Stimulated activated CD4-positive, alpha-beta T cell treated with anti-CD3 and anti-CD28 coated beads, Interleukin-12 subunit alpha, Interleukin-12 subunit beta, amount 100 ng/mL, for 4 hours (primary cell): ENCODE data around the gene COPS4.
"Not testable (repeated sequence)": the region's sequence is repeated elsewhere in the genome, so short reads cannot be mapped to it uniquely, and the experiment has no call there.

Source experiments
- DNase-seq: peaks from one replicate; pipeline ENCODE4 v3.0.0-alpha.2; 2020

Gene COPS4

GRCh38 chr4:83089410-83090157, 54.6 kb downstream of the COPS4 start:
- no peak for DNase-seq

- DNase-seq: no peak
Observed at GRCh38 chr4:83093060-83093640, 58.2 kb downstream of the COPS4 start.

DNA sequence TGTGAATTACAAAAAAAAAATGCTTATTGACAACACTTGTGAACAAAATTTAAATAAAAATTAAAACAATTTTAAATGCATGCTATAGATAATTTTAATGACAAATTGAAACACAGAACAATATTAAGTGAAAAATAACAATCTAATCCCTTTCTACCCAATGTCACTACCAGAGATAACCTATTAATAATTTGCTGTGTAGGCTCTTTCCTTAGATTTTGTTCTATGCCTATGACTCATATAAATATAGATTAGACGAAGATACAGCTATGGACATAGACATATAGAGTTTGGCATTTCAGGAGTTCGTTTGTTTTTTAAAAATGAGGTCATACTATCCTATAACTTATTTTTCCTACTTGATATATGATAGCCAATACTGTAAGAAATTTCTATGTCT, 61.4 kb downstream of the COPS4 start:
- DNase-seq: no peak

- DNase-seq: no peak
Observed at GRCh38 chr4:83104991-83105390, 70.0 kb downstream of the COPS4 start.

GRCh38 chr4:83107631-83108030, 72.6 kb downstream of the COPS4 start:
- peak; percentile 36 for DNase-seq

GRCh38 chr4:83108101-83108861, 73.3 kb downstream of the COPS4 start:
- no peak for DNase-seq

DNA sequence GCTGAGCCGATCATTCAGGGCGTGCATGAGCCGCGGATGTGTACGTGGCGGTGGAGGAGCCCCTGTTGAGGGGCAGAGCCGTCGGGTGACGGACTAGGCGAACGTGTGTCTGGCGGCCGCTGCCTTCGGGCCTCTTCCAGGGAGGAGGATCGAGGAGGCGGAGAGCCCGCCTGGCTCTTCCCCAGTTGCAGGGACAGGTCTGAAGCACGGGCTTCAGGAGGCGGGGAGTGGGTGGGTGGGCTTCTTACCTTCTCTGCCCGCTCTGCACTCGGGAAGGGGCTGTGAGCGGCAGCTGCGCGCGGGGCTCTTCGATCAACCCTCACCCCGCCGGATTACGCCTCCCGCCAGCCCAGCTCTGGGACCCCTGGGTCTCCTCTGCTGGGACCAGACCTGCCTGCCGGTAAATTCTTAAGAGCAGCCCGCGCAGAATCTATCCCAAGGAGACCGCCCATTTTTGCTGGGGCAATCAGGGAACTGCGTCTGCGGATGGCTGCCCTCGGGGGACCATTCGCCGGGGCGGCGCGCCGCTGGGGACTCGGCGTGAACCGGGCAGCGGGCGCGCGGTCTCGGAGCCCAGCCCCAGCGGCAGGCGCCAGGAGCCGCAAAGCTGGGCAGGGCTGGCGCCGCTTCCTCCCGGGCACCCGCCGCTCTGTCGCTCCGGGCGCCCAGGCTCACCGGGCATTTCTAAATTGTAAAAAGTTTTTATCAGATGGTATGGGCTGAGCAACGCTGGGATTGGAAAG, 74.7 kb downstream of the COPS4 start:
- peak; percentile 34 for DNase-seq

DNA sequence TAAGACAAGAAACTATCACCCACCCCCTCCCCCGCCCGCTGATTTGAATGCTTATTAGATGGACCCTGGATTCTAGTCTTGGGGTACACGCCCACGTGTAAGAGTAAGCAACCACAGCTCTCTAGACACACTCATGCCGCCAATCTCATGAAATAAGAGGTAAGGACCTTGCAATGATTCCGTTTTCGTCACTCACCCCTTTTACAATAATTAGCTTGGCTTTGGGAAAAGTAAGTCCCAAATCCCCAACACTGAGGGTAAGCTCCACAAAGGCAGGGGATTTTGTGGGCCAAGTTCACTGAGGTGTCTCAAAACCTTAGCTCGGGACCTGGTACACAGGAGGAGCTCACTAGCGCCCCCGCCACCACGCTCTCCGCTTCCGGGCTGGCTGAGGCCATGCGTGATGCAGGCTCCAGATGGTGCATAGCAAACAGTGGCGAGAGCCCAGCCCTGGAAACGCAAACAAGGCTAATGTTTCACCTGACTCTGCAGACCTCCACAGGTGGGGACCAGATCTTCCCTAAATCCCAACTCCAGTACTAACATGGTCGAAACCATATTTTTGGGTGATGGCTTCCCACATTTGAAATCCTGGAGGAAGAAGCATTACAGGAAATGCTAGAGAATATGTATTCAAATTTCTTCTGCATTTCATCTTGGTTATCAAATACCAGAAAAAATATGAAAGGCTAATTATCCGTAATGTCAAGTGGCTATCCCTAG, 75.4 kb downstream of the COPS4 start:
- DNase-seq: peak; percentile 89

DNA sequence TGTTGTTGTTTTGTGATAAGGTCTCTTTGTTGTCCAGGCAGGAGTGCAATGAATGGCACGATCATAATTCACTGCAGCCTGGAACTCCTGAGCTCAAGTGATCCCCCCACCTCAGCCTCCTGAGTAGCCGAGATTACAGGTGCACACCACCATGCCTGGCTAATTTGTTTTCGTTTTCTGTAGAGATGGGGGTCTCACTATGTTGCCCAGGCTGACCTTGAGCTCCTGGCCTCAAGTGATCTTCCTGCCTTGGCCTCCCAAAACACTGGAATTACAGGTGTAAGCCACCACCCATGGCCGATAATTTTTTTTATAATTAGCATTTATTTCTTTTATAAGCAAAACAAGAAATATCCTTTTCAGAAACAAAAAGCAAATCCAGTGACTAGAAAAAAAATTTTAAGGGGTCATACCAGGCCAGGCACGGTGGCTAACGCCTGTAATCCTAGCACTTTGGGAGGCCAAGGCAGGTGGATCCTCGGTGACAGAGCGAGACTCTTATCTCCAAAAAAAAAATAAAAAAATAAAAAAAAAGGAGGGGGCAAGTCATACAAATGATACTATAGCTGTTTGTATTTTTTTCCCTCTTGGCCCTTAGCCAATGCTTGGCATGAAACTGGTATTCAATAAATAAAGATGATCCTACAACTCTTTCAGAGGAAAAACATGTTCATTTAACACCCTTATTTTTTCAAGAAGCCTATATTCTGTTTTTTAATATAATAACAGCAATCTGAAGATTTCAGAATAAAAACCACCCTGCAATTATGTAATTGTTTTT, 76.2 kb downstream of the COPS4 start:
- DNase-seq: no peak

DNA sequence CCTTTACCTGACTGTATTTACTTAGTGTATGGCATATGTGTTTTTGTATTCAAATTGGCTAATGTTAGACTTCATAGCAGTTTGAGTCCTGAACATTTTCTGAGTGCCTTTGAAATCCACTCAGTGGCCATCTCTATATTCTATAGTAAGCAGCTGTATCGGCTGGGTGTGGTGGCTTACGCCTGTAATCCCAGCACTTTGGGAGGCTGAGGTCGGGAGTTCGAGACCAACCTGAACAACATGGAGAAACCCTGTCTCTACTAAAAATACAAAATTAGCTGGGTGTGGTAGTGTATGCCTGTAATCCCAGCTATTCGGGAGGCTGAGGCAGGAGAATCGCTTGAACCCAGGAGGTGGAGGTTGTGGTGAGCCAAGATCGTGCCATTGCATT, 76.8 kb downstream of the COPS4 start:
- DNase-seq: not testable (repeated sequence)

DNA sequence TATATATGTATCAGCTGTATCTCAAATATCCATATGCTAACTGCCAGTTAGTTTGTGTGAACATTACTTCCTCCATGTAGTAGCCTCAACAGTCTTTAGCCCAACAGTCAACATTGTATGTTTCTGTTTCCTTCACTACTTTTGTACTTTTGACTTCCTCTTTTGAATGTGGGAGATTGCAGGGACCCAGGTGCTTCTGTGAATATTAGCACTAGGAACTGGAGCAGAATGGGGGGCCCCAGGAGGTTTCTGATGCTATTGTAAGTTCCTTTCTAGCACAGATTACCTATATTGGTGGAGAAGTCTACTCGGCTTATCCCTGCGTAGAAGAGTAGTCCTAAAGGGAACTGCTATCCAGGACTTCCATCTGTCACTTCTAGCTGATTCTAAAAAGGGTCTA, 77.2 kb downstream of the COPS4 start:
- DNase-seq: no peak

DNA sequence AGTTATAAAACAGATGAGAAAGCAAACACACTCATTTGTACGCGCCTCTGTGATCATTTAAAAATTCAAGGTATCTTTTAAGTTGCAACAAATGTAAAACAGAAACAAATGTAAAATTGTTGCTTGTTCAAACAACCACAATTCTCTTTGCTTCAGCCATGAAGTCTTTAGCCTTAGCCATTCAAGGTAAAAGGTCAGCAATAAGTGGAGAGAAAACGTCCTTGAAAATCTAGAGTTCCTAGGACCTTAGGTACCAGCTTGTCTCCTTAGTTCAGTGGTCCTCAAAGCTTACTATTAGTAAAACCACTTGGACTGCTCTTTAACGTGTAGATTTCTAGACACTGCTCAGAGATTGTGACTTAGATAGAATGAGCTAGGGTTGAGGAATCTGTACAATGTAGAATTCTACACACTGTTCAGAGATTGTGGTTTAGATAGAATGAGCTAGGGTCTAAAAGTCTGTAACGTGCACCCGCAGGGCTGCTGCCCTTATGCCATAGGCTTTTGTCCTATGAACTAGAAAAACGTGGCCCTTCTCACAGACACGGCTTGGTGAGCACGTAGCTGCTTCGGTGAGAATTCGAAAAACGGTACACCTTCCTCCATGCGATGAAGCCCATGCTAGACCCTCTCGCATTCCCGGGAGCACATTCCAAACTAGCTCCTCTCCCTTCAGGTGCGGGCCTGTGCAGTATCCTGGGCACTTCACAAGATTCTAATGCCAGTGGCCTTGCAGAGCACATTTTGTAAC, 77.9 kb downstream of the COPS4 start:
- peak; percentile 16 for DNase-seq

GRCh38 chr4:83113429-83113786, 78.4 kb downstream of the COPS4 start:
- no peak for DNase-seq

GRCh38 chr4:83114576-83114975, 79.6 kb downstream of the COPS4 start, which contains the start of gene PLAC8:
Gene PLAC8, minus strand, starts transcription at chr4:83114729. Its CDS starts 6,808 bp downstream, at chr4:83107921.
- DNase-seq: no peak

DNA sequence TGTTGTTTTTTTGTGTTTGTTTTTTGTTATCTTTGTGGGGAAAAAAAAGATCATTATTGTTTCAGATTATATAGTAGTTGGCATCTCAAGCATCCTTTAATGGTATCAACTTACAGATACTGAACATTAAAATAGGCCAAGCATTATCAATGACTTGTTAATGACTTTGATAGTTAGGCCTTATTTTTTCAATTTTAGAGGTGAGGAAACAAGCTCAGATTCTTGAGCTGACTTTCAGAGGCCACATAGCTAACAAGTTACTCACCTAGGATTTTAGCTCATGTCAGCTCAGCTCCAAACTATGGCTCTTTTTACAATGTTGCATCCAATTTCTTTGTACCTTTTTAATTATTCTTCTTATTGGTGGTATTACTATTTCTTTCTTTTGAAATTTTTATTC, 80.0 kb downstream of the COPS4 start:
- DNase-seq: no peak

- no peak for DNase-seq
Observed at GRCh38 chr4:83115656-83116285, 80.8 kb downstream of the COPS4 start.

GRCh38 chr4:83118869-83119268, 83.9 kb downstream of the COPS4 start:
- DNase-seq: no peak

GRCh38 chr4:83121246-83121645, 86.3 kb downstream of the COPS4 start:
- DNase-seq: no peak

- no peak for DNase-seq
Observed at GRCh38 chr4:83124111-83124780, 89.3 kb downstream of the COPS4 start.
